OCI-LY3 (cell line): ENCODE results near the gene MIGA2.

Experiments used
- H2AFZ ChIP-seq: fragments of 200-600, 300-600 bp; shearing (Covaris generic); 2 replicates; pipeline ENCODE4 v1.6.0; 2014; ENCODE audit warnings: antibody characterized with exemption, low read depth, low read length
- H3K27ac ChIP-seq: fragments of 200-600, 300-600 bp; sonication (generic); 2 replicates; pipeline ENCODE4 v1.5.1; 2014; ENCODE audit warnings: mild to moderate bottlenecking, low read length, moderate library complexity, mixed read lengths
- H3K27me3 ChIP-seq: fragments of 200-600, 300-600 bp; sonication (generic); 2 replicates; pipeline ENCODE4 v1.6.1; 2014; ENCODE audit warnings: low read depth, low read length, mixed read lengths
- H3K36me3 ChIP-seq: fragments of 200-600, 300-600 bp; sonication (generic); replicated peaks from 2 replicates; pipeline ENCODE3; 2014; ENCODE audit warnings: low read depth, low read length, mixed read lengths
- H3K4me1 ChIP-seq: fragments of 300-600, 200-600 bp; sonication (generic); 2 replicates; pipeline ENCODE4 v1.6.1; 2014; ENCODE audit warnings: low read length, mixed read lengths
- H3K4me2 ChIP-seq: fragments of 200-600, 300-600 bp; sonication (generic); 2 replicates; pipeline ENCODE4 v1.6.1; 2014; ENCODE audit warnings: low read length, mixed read lengths
- H3K4me3 ChIP-seq: fragments of 300-600, 200-600 bp; sonication (generic); 2 replicates; pipeline ENCODE4 v1.5.1; 2014; ENCODE audit warnings: antibody characterized with exemption, mild to moderate bottlenecking, low read length, moderate library complexity
- H3K79me2 ChIP-seq: fragments of 300-600, 200-600 bp; shearing (Covaris generic); 2 replicates; pipeline ENCODE4 v1.6.1; 2014; ENCODE audit warnings: mild to moderate bottlenecking, low read length, mixed read lengths
- H3K9ac ChIP-seq: fragments of 300-600, 200-600 bp; shearing (Covaris generic); 2 replicates; pipeline ENCODE4 v1.6.0; 2014; ENCODE audit warnings: mild to moderate bottlenecking, low read length, moderate library complexity
- H3K9me3 ChIP-seq: fragments of 200-600, 300-600 bp; shearing (Covaris generic); 2 replicates; pipeline ENCODE4 v1.6.1; 2014; ENCODE audit warnings: low read length, mixed read lengths; ENCODE audit not compliant: insufficient read depth
- H4K20me1 ChIP-seq: fragments of 200-600, 300-600 bp; sonication (generic); 2 replicates; pipeline ENCODE4 v1.6.1; 2016; ENCODE audit warnings: low read length, mixed read lengths; ENCODE audit not compliant: insufficient read depth
- EZH2phosphoT487 ChIP-seq: fragments of 200-600 bp; shearing (Covaris generic); IDR thresholded peaks from 2 replicates; pipeline ENCODE4 v1.6.1; 2018; ENCODE audit warnings: antibody characterized with exemption, mixed run types, low read depth
- TF ChIP-seq, protein P1 (sequence below): fragments of 200-600, 300-600 bp; sonication (generic); IDR thresholded peaks from 2 replicates; pipeline ENCODE4 v1.5.1; 2014; ENCODE audit warnings: antibody characterized with exemption, low read length, low read depth

The MIGA2 gene

DNA sequence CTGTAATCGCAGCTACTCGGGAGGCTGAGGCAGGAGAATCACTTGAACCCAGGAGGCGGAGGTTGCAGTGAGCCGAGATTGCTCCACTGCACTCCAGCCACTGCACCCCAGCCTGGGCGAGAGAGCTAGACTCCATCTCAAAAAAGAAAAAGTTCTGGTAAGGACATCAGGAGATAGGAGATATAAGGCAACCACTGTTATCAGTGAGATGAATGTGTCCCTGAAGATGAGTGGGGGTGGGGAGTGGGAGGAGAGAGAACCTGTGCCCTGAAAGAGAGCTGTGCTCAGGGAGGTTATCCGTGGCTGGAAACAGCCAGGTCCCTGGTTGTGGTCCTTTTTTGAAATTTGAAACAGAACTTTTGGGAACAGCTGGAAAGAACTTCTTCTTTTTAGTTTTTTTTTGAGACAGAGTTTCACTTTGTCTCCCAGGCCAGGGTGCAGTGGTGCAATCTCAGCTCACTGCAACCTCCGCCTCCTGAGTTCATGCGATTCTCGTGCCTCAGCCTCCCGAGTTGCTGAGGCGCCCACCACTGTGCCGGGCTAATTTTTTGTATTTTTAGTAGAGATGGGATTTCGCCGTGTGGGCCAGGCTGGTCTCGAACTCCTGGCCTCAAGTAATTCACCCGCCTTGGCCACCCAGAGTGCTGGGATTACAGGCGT, 77.3 kb downstream of the MIGA2 start:
- H3K27me3 ChIP-seq: no peaks in the 10 kb centered on the region
- peak overlapping the region; percentile 64 for H3K4me2 ChIP-seq
- H3K9ac ChIP-seq: no peak overlapping the region
- H3K27ac ChIP-seq: peak overlapping the region; percentile 39; the same call in 1 of the 2 replicates
- no peaks in the 10 kb centered on the region for H3K9me3 ChIP-seq
- H3K4me1 ChIP-seq: peaks cover 20% of the 10 kb centered on the region
- H3K79me2 ChIP-seq: peaks cover 63% of the 10 kb centered on the region
- H3K4me3 ChIP-seq: peak overlapping the region; percentile 23
- H4K20me1 ChIP-seq: peaks cover 16% of the 10 kb centered on the region; the same call in 1 of the 2 replicates
- no peak for TF ChIP-seq EZH2phosphoT487
- TF ChIP-seq, protein P1, sequence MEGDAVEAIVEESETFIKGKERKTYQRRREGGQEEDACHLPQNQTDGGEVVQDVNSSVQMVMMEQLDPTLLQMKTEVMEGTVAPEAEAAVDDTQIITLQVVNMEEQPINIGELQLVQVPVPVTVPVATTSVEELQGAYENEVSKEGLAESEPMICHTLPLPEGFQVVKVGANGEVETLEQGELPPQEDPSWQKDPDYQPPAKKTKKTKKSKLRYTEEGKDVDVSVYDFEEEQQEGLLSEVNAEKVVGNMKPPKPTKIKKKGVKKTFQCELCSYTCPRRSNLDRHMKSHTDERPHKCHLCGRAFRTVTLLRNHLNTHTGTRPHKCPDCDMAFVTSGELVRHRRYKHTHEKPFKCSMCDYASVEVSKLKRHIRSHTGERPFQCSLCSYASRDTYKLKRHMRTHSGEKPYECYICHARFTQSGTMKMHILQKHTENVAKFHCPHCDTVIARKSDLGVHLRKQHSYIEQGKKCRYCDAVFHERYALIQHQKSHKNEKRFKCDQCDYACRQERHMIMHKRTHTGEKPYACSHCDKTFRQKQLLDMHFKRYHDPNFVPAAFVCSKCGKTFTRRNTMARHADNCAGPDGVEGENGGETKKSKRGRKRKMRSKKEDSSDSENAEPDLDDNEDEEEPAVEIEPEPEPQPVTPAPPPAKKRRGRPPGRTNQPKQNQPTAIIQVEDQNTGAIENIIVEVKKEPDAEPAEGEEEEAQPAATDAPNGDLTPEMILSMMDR: no peak
- no peak overlapping the region for H2AFZ ChIP-seq
- H3K36me3 ChIP-seq: no peaks in the 10 kb centered on the region

DNA sequence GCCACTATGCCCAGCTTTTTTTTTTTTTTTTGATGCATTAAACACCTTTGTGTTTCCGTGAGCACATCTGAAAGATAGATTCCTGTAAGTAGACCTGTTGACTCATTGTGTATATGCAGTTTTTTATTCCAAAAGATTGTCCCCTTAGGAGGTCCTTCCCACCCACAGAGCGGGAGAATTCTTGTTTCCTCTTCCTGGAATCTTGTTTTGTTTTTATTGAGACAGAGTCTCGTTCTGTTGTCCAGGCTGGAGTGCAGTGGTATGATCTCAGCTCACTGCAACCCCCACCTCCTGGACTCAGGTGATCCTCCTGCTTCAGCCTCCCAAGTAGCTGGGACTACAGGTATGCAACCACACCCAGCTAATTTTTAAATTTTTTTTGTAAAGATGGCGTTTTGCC, 82.4 kb downstream of the MIGA2 start:
- Histone ChIP-seq H3K27ac (no peak overlapping the region), H3K79me2 (peaks cover 44% of the 10 kb centered on the region), H3K9me3 (no peaks in the 10 kb centered on the region), H3K4me2 (no peak overlapping the region), H2AFZ (no peak overlapping the region), H3K4me1 (peaks cover 9% of the 10 kb centered on the region), H3K9ac (no peak overlapping the region), H3K4me3 (no peak overlapping the region), H3K27me3 (no peaks in the 10 kb centered on the region), H4K20me1 (peaks cover 17% of the 10 kb centered on the region), H3K36me3 (peaks cover 16% of the 10 kb centered on the region)
- TF ChIP-seq, protein P1: no peak
- no peak for TF ChIP-seq EZH2phosphoT487

DNA sequence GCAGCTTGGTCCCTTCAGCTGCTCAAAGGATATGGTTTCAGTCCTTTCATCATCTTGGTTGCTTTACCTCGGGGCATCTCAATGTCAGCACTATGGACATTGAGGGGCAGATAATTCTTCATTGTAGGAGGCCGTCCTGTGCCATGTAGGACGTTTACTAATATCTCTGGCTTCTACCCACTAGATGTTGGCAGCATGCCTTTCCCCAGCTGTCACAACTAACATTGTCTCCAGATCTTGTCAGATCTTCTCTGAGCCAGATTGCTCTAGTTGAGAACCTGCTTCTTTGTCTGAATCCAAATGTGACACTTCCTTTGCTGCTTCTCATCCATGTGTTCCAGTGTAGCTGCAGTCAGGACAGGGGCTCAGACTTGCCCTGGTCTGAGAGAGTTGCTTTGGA, 85.1 kb downstream of the MIGA2 start:
- no peak overlapping the region for H3K9ac ChIP-seq
- no peaks in the 10 kb centered on the region for H3K27me3 ChIP-seq
- H3K36me3 ChIP-seq: peaks cover 24% of the 10 kb centered on the region
- peaks cover 10% of the 10 kb centered on the region for H4K20me1 ChIP-seq
- H2AFZ ChIP-seq: no peak overlapping the region
- no peaks in the 10 kb centered on the region for H3K9me3 ChIP-seq
- peaks cover 20% of the 10 kb centered on the region for H3K79me2 ChIP-seq
- no peak for TF ChIP-seq EZH2phosphoT487
- TF ChIP-seq, protein P1: no peak
- H3K27ac ChIP-seq: no peak overlapping the region
- no peak overlapping the region for H3K4me3 ChIP-seq
- no peaks in the 10 kb centered on the region for H3K4me1 ChIP-seq
- H3K4me2 ChIP-seq: no peak overlapping the region
